ENCODE data around the gene C21orf58.
"Not testable (repeated sequence)": the region's sequence is repeated elsewhere in the genome, so short reads cannot be mapped to it uniquely, and the experiment has no call there.

Gene C21orf58

GRCh38 chr21:46316708-46317324 is 6.9 kb downstream of the C21orf58 start:
- Histone ChIP-seq H3K36me3 (ENCODE audit: control insufficient read depth, insufficient read depth, low read length) (no peaks in the 10 kb centered on the region), H3K27ac (ENCODE audit: low read depth, low read length) (no peak overlapping the region), H3K4me3 (ENCODE audit: low read length) (no peak overlapping the region), H3K4me1 (ENCODE audit: control insufficient read depth, insufficient read depth, low read length) (no peaks in the 10 kb centered on the region), H3K27me3 (ENCODE audit: control insufficient read depth, insufficient read depth, low read length) (no peaks in the 10 kb centered on the region), H3K9ac (ENCODE audit: low read length) (no peak overlapping the region)

GRCh38 chr21:46314441-46315020 is 9.1 kb downstream of the C21orf58 start:
- Histone ChIP-seq H3K27me3 (ENCODE audit: control insufficient read depth, insufficient read depth, low read length) (no peaks in the 10 kb centered on the region), H3K36me3 (ENCODE audit: control insufficient read depth, insufficient read depth, low read length) (no peaks in the 10 kb centered on the region), H3K27ac (ENCODE audit: low read depth, low read length) (no peak overlapping the region), H3K9ac (ENCODE audit: low read length) (no peak overlapping the region), H3K4me3 (ENCODE audit: low read length) (no peak overlapping the region), H3K4me1 (ENCODE audit: control insufficient read depth, insufficient read depth, low read length) (no peaks in the 10 kb centered on the region)

- H3K4me1 ChIP-seq (ENCODE audit: control insufficient read depth, insufficient read depth, low read length): no peaks in the 10 kb centered on the region
- no peak overlapping the region for H3K27ac ChIP-seq (ENCODE audit: low read depth, low read length)
- no peaks in the 10 kb centered on the region for H3K36me3 ChIP-seq (ENCODE audit: control insufficient read depth, insufficient read depth, low read length)
- H3K27me3 ChIP-seq (ENCODE audit: control insufficient read depth, insufficient read depth, low read length): no peaks in the 10 kb centered on the region
- H3K9ac ChIP-seq (ENCODE audit: low read length): no peak overlapping the region
- H3K4me3 ChIP-seq (ENCODE audit: low read length): no peak overlapping the region
Measured at GRCh38 chr21:46312949-46313348, 10.7 kb downstream of the C21orf58 start.

GRCh38 chr21:46311568-46311967 is 12.1 kb downstream of the C21orf58 start:
- no peaks in the 10 kb centered on the region for H3K27me3 ChIP-seq (ENCODE audit: control insufficient read depth, insufficient read depth, low read length)
- no peaks in the 10 kb centered on the region for H3K4me1 ChIP-seq (ENCODE audit: control insufficient read depth, insufficient read depth, low read length)
- H3K9ac ChIP-seq (ENCODE audit: low read length): no peak overlapping the region
- no peak overlapping the region for H3K27ac ChIP-seq (ENCODE audit: low read depth, low read length)
- H3K36me3 ChIP-seq (ENCODE audit: control insufficient read depth, insufficient read depth, low read length): no peaks in the 10 kb centered on the region
- no peak overlapping the region for H3K4me3 ChIP-seq (ENCODE audit: low read length)

GRCh38 chr21:46310260-46310659 is 13.4 kb downstream of the C21orf58 start:
- H3K9ac ChIP-seq (ENCODE audit: low read length); H3K27ac ChIP-seq (ENCODE audit: low read depth, low read length); H3K36me3 ChIP-seq (ENCODE audit: control insufficient read depth, insufficient read depth, low read length); H3K4me3 ChIP-seq (ENCODE audit: low read length); H3K27me3 ChIP-seq (ENCODE audit: control insufficient read depth, insufficient read depth, low read length); H3K4me1 ChIP-seq (ENCODE audit: control insufficient read depth, insufficient read depth, low read length): not testable (repeated sequence)

DNA sequence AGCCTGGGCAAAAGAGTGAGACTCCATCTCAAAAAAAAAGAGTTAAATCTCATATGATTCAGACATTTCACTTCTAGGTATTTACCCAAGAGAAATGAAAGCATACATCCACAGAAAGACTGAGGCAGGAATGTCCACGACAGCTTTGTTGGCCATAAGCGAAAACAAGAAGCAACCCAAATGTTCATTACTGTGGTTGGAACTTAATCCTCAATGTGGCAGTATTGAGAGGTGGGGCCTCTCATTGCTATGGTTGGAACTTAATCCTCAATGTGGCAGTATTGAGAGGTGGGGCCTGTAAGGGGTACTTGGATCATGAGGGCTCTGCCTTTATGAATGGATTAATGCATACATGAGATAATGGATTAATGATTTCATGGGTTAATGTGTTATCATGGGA is 15.2 kb downstream of the C21orf58 start:
- H3K4me3 ChIP-seq (ENCODE audit: low read length): no peak overlapping the region
- H3K36me3 ChIP-seq (ENCODE audit: control insufficient read depth, insufficient read depth, low read length): no peaks in the 10 kb centered on the region
- no peak overlapping the region for H3K27ac ChIP-seq (ENCODE audit: low read depth, low read length)
- H3K4me1 ChIP-seq (ENCODE audit: control insufficient read depth, insufficient read depth, low read length): no peaks in the 10 kb centered on the region
- H3K27me3 ChIP-seq (ENCODE audit: control insufficient read depth, insufficient read depth, low read length): no peaks in the 10 kb centered on the region
- no peak overlapping the region for H3K9ac ChIP-seq (ENCODE audit: low read length)

DNA sequence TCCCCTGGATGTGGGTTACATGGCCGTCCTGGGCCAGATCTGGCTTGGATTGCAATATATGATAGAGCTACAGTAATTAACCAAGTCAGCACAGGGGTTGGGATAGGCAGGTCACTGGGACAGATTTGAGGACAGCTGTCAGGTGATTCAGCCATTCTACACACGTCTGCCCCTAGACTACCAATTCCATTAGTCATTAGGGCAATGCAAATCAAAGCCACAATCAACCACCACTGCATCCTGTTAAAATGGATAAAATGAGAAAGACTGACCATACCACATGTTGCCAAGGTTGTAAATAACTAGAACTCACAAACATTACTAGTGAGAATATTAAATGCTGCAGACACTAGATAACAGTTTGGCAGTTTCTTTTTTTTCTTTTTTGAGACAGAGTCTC is 16.0 kb downstream of the C21orf58 start:
- no peak overlapping the region for H3K4me3 ChIP-seq (ENCODE audit: low read length)
- no peaks in the 10 kb centered on the region for H3K27me3 ChIP-seq (ENCODE audit: control insufficient read depth, insufficient read depth, low read length)
- no peaks in the 10 kb centered on the region for H3K4me1 ChIP-seq (ENCODE audit: control insufficient read depth, insufficient read depth, low read length)
- no peak overlapping the region for H3K9ac ChIP-seq (ENCODE audit: low read length)
- H3K36me3 ChIP-seq (ENCODE audit: control insufficient read depth, insufficient read depth, low read length): no peaks in the 10 kb centered on the region
- H3K27ac ChIP-seq (ENCODE audit: low read depth, low read length): no peak overlapping the region

- H3K9ac ChIP-seq (ENCODE audit: low read length): no peak overlapping the region
- no peaks in the 10 kb centered on the region for H3K4me1 ChIP-seq (ENCODE audit: control insufficient read depth, insufficient read depth, low read length)
- H3K36me3 ChIP-seq (ENCODE audit: control insufficient read depth, insufficient read depth, low read length): no peaks in the 10 kb centered on the region
- no peaks in the 10 kb centered on the region for H3K27me3 ChIP-seq (ENCODE audit: control insufficient read depth, insufficient read depth, low read length)
- H3K27ac ChIP-seq (ENCODE audit: low read depth, low read length): no peak overlapping the region
- H3K4me3 ChIP-seq (ENCODE audit: low read length): no peak overlapping the region
Measured at GRCh38 chr21:46304955-46305354, 18.7 kb downstream of the C21orf58 start.

GRCh38 chr21:46304437-46304836 is 19.2 kb downstream of the C21orf58 start:
- Histone ChIP-seq H3K27me3 (ENCODE audit: control insufficient read depth, insufficient read depth, low read length) (no peaks in the 10 kb centered on the region), H3K27ac (ENCODE audit: low read depth, low read length) (no peak overlapping the region)

DNA sequence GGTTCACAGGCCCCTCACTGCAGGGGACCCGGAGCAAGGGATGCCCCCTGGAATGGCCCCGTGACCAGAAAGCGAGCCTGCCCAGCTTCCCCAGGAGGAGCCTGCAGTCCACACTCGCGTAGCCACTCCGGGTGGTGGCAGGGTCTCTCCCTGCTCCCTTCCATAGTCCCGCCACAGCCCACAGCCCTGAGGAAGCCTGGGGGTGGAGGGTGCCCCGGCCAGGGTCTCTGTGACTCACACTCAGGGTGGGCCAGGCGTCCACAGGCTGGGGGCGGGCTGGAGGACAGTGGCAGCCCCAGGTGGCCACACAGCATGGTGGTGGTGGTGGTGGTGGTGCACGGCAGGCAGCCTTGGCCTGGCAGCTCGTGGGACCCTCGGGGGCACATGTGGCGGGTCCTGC is 21.9 kb downstream of the C21orf58 start:
- Histone ChIP-seq H3K9ac (ENCODE audit: low read length) (no peak overlapping the region), H3K4me3 (ENCODE audit: low read length) (no peak overlapping the region), H3K4me1 (ENCODE audit: control insufficient read depth, insufficient read depth, low read length) (no peaks in the 10 kb centered on the region), H3K27ac (ENCODE audit: low read depth, low read length) (no peak overlapping the region), H3K36me3 (ENCODE audit: control insufficient read depth, insufficient read depth, low read length) (no peaks in the 10 kb centered on the region), H3K27me3 (ENCODE audit: control insufficient read depth, insufficient read depth, low read length) (no peaks in the 10 kb centered on the region)

More at GRCh38 chr21:46304437-46304836, 19.2 kb downstream of the C21orf58 start:
- Histone ChIP-seq H3K9ac (ENCODE audit: low read length) (no peak overlapping the region), H3K4me1 (ENCODE audit: control insufficient read depth, insufficient read depth, low read length) (no peaks in the 10 kb centered on the region), H3K4me3 (ENCODE audit: low read length) (no peak overlapping the region), H3K36me3 (ENCODE audit: control insufficient read depth, insufficient read depth, low read length) (no peaks in the 10 kb centered on the region)

DNA sequence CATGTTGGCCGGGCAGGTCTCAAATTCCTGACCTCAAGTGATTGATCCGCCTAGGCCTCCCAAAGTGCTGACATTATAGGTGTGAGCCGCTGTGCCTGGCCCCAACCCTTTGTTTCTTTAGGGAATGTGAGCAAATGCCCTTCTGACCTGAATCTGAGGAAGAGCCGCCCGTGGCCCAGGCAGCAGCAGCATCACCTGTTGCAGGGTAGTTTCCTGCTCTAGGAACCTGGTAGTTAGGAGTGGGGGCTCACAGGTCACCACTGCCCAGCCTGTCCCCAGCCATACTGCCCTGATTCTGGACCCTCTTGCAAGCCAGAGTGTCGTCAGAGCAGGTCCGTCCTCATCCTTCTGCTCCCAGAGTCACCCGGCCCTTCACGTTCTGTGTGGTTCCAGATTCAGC is 24.5 kb downstream of the C21orf58 start:
- no peaks in the 10 kb centered on the region for H3K4me1 ChIP-seq (ENCODE audit: control insufficient read depth, insufficient read depth, low read length)
- H3K27ac ChIP-seq (ENCODE audit: low read depth, low read length): no peak overlapping the region
- H3K9ac ChIP-seq (ENCODE audit: low read length): no peak overlapping the region
- no peaks in the 10 kb centered on the region for H3K27me3 ChIP-seq (ENCODE audit: control insufficient read depth, insufficient read depth, low read length)
- H3K4me3 ChIP-seq (ENCODE audit: low read length): no peak overlapping the region
- no peaks in the 10 kb centered on the region for H3K36me3 ChIP-seq (ENCODE audit: control insufficient read depth, insufficient read depth, low read length)

GRCh38 chr21:46297338-46298271 is 26.1 kb downstream of the C21orf58 start:
- Histone ChIP-seq H3K36me3 (ENCODE audit: control insufficient read depth, insufficient read depth, low read length) (no peaks in the 10 kb centered on the region), H3K4me1 (ENCODE audit: control insufficient read depth, insufficient read depth, low read length) (no peaks in the 10 kb centered on the region), H3K9ac (ENCODE audit: low read length) (no peak overlapping the region), H3K4me3 (ENCODE audit: low read length) (peak overlapping the region; percentile 48), H3K27ac (ENCODE audit: low read depth, low read length) (no peak overlapping the region), H3K27me3 (ENCODE audit: control insufficient read depth, insufficient read depth, low read length) (no peaks in the 10 kb centered on the region)
